Myocyte (in vitro differentiated cells): ENCODE data around the gene BRD2. TPM values are rescaled to one million over a fixed set of nuclear protein-coding genes. Genes with fewer than 3 reads are reported as not detected.
A peak's percentile ranks its signal among the peaks of the same experiment; 100 is the strongest.

Experiments
- DNase-seq: peaks from one replicate; pipeline ENCODE4 v3.0.0-alpha.2; 2012; ENCODE audit warnings: low read depth
- total RNA-seq: library from RNA; depleted of rRNA; stranded (reverse); fragments of >200 nt; gene quantifications from 2 replicates; pipeline ENCODE4 v1.2.3, GENCODE V29; 2014

The BRD2 gene
- total RNA-seq, 1 donor from 2014 or later: 108 TPM

GRCh38 chr6:32984622-32985389 is 16.4 kb downstream of the BRD2 start:
- peak; percentile 88 for DNase-seq

DNA sequence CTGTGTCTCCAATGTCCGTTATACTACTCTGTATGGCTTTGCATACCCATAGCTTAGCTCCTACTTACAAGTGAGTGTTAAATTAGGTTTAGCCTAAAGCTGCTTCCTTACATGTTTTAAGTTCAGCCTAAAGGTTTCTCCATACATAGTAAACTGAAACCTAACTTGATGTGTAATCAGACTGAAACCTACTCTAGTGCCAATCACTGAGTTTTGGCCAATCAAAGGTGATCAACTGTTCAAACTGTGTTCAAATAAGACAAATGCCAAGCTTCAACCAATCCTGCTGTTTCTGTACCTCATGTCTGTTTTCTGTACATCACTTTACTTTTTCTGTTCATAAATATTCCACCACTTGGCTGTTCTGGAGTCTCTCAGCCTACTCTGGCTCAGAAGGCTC is 21.0 kb downstream of the BRD2 start:
- DNase-seq: no peak

- DNase-seq: no peak
Measured at GRCh38 chr6:32991972-32992371, 23.6 kb downstream of the BRD2 start.

DNA sequence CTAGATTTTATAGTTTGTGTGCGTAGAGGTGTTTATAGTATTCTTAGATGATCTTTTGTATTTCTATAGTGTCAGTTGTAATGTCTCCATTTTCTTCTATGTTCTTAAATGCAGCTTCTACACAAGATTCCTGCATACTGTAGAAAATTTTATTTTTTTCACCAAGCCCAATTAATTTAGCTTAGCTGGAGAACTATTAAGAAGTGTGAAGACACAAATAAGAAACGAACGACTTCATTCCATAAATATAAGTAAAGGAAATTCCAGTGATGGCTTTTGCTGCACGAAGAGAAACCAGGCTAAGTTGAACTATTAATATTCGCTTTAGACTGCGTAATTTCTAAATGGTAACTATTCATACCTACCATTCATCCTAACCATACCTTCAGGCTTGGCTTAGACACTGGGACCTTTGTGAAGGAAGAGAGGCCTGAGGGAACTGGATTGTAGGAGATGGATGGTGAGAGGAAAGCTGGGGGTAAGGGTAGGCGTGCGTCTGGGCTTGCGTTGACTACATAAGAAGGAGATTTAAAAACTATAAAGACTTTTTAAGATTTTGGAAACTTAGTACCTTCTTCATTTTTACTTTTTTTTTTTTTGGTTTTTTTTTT is 25.1 kb downstream of the BRD2 start:
- DNase-seq: no peak

GRCh38 chr6:32995448-32995847 is 27.1 kb downstream of the BRD2 start:
- DNase-seq: no peak

GRCh38 chr6:33000055-33000454 is 31.7 kb downstream of the BRD2 start:
- no peak for DNase-seq

DNA sequence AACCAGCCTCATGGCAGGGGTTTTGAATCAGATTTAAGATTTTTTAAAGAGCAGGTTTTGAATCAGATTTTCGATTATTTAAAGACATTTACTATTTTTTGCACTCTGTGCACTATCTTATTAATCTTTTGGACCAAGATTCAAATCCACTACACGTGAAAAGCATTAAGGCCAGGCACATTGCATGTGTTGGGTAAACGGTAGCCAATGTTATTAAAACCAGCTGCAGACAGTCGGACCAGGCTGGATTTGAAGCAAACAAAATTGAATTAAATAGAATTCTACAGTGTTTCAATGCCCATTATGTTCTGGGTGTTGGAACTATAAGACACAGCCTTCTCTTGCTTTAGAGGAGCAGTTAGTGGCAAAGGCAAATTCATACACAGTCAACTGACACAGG is 33.3 kb downstream of the BRD2 start:
- no peak for DNase-seq

- no peak for DNase-seq
Measured at GRCh38 chr6:33004940-33005339, 36.5 kb downstream of the BRD2 start.

- no peak for DNase-seq
Measured at GRCh38 chr6:33007831-33008400, 39.5 kb downstream of the BRD2 start.

- DNase-seq: peak; percentile 38
Measured at GRCh38 chr6:33008944-33009861, 40.8 kb downstream of the BRD2 start, which contains the start of gene HLA-DOA. Gene HLA-DOA (minus strand): TSS chr6:33009591.

GRCh38 chr6:33010356-33010755 is 42.0 kb downstream of the BRD2 start:
- DNase-seq: no peak

DNA sequence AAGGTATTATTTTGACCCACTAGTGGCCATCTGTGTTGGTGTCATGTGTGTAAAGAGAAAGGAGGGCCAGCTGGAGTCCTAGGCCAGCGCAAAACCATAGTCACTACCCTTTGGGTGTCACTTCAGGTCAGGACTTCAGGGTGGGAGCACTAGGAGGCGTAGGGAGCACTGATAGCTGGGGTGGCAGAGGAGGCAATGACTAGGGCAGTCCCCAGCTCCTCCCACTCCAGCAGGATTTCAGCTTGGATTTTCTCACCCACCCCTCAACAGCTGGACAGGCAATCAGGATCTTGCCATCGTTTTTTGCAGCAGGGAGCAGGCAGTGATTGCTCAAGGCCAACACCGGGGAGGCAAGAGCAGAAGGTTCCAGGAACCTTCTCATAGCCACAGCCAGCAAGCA is 45.2 kb downstream of the BRD2 start:
- no peak for DNase-seq

DNA sequence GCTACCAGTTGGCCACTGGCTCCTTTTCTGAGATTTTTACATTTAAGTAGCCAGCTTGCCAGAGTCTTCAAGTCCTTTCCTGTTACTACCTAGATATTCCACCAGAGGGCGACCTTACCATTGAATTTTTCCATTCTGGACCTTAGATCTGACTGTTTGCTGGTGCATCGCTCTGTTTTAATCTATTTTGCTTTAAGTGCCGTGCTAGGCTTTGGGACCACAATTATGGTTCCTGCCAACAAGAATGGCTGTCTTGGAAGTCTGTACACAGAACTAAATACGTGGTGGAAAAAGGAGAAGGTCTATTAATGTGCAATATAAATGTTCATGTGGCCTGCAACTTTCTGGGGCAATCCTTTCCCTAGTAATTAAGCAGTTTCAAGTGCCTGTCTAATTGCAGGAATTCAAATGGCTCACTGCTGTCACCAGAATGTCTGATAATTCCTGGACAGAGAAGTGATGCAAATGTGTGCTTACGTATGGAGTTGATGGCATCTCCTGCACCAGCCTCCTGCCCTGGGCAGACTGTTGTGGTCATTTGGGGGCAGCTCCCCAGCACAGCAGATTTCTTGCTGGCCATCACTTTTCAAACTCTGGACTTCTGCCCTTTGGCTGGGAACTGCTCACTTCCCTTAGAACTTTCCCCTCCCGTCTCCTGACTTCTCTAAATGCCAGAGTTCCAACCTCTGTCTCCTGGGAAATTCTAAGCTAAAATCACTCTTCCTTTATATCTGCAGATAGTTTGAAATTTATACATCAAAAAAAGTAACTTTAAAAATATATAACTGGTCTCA is 46.6 kb downstream of the BRD2 start:
- DNase-seq: peak; percentile 83

DNA sequence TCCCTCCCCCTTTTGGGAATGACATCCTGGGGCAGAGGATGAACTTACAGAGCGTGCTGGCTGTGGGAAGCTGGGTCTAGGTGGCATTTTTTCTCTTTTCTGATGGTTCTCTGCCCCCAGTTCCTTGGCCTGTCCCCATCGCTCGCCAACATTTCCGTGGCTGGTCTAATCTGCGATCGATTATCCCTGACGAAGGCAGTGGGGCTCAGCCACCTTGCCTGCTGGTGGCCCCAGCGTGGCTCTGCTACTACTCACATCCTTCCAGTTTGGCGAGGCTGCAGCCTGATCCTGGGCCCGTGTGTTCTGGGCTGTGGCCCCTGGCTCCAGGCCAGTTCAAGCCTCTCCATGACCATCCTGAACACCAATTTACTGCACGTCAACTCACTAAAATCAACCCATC is 47.4 kb downstream of the BRD2 start:
- DNase-seq: no peak

GRCh38 chr6:33017018-33017417 is 48.6 kb downstream of the BRD2 start:
- no peak for DNase-seq

GRCh38 chr6:33017694-33018353 is 49.4 kb downstream of the BRD2 start:
- no peak for DNase-seq

DNA sequence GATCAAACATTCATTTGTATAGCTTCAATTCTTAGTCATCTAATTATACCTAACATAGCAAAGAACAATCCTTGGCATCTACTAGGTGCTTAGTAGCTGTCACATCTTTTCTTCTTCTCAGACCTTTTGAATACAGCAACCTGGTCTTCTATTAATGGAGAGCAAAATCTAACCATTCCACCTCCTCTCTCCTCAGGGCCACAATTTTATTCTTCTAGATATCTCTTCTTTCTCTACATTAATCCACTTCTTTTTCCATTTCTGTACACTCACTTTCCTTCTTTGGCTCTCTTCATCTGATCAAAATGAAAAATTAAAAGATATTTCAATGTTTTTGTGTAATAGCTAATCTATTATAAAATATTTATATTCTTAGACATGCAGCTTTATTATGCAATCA is 50.0 kb downstream of the BRD2 start:
- no peak for DNase-seq

DNA sequence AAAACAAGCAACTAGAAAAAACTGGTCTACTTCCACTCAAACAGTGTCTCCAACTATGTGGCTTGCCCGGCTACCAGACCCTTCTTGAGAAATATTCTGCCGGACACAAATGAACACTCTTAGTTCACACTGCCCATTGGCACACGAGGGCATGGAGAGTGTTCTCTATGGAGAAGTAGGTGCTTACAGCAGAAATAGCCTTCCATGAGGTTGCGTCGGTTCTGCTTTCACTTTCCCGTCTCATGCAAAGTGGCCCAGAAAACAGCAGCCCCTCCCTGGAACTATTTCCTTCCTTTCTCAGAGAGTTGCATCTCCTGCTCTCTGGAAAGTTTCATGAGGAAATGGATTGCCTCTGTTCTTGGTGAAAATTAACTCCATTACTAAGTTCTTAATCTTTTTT is 50.5 kb downstream of the BRD2 start:
- DNase-seq: peak; percentile 43

- no peak for DNase-seq
Measured at GRCh38 chr6:33019372-33019771, 51.0 kb downstream of the BRD2 start.

GRCh38 chr6:33021917-33022316 is 53.5 kb downstream of the BRD2 start:
- no peak for DNase-seq
